ENCODE measurements around the gene CHST11.

DNA sequence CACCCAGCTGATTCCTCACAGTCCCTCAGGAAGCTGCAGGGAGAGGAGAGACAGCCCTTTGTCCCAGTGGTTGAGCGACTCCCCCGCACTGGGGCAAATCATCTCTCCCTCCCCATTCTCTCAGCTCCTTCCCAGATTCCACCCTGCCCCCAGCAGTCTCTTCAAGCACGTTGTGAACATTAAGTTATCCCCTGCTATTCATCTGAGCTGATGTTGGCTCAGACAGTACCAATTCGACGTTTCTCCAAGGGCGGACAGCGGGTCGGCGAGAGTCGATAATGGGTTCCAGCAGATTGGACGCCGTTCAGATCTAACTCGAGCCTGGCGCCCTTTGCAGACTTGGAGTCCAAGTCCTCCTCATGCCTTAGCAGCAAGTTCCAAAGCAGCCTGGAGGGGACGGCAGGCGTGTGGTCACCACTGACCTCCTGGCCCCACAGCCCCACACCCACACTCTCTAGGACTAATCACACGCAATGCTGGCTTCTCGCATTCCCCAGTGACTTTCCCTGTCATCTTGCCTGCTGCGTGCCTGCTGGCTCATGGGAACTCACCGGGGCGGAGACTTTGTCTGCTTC, 245.9 kb downstream of the CHST11 start:
- TF ChIP-seq, protein P1, sequence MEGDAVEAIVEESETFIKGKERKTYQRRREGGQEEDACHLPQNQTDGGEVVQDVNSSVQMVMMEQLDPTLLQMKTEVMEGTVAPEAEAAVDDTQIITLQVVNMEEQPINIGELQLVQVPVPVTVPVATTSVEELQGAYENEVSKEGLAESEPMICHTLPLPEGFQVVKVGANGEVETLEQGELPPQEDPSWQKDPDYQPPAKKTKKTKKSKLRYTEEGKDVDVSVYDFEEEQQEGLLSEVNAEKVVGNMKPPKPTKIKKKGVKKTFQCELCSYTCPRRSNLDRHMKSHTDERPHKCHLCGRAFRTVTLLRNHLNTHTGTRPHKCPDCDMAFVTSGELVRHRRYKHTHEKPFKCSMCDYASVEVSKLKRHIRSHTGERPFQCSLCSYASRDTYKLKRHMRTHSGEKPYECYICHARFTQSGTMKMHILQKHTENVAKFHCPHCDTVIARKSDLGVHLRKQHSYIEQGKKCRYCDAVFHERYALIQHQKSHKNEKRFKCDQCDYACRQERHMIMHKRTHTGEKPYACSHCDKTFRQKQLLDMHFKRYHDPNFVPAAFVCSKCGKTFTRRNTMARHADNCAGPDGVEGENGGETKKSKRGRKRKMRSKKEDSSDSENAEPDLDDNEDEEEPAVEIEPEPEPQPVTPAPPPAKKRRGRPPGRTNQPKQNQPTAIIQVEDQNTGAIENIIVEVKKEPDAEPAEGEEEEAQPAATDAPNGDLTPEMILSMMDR (IDR thresholded peaks at IDR 0.05; ENCODE audit: insufficient read depth, low read length, poor library complexity, severe bottlenecking): no peak
- TF ChIP-seq EZH2phosphoT487 (conservative IDR thresholded peaks at IDR 0.05; ENCODE audit: low read length): no peak
